HFF-Myc (cell line): ENCODE data around the gene SEPTIN10.

ENCODE experiments used
- DNase-seq: peaks from one replicate; pipeline ENCODE4 v3.0.0-alpha.2; 2011; ENCODE audit warnings: low read depth; ENCODE audit errors: extremely low read depth
- H3K4me3 ChIP-seq: replicated peaks from 2 replicates; pipeline ENCODE4 v1.5.1; 2011; ENCODE audit warnings: low read depth, mild to moderate bottlenecking, control low read depth, low read length
- TF ChIP-seq, protein P1 (sequence below): IDR thresholded peaks from 2 replicates; pipeline ENCODE4 v1.5.1; 2012; ENCODE audit warnings: mild to moderate bottlenecking, low read depth, low read length, control low read depth; ENCODE audit errors: missing control alignments

The SEPTIN10 gene

GRCh38 chr2:109619032-109619615, 5.4 kb upstream of the SEPTIN10 start:
- TF ChIP-seq, protein P1, sequence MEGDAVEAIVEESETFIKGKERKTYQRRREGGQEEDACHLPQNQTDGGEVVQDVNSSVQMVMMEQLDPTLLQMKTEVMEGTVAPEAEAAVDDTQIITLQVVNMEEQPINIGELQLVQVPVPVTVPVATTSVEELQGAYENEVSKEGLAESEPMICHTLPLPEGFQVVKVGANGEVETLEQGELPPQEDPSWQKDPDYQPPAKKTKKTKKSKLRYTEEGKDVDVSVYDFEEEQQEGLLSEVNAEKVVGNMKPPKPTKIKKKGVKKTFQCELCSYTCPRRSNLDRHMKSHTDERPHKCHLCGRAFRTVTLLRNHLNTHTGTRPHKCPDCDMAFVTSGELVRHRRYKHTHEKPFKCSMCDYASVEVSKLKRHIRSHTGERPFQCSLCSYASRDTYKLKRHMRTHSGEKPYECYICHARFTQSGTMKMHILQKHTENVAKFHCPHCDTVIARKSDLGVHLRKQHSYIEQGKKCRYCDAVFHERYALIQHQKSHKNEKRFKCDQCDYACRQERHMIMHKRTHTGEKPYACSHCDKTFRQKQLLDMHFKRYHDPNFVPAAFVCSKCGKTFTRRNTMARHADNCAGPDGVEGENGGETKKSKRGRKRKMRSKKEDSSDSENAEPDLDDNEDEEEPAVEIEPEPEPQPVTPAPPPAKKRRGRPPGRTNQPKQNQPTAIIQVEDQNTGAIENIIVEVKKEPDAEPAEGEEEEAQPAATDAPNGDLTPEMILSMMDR, result no peak
- H3K4me3 ChIP-seq, result no peak overlapping the region
- DNase-seq, result no peak

DNA sequence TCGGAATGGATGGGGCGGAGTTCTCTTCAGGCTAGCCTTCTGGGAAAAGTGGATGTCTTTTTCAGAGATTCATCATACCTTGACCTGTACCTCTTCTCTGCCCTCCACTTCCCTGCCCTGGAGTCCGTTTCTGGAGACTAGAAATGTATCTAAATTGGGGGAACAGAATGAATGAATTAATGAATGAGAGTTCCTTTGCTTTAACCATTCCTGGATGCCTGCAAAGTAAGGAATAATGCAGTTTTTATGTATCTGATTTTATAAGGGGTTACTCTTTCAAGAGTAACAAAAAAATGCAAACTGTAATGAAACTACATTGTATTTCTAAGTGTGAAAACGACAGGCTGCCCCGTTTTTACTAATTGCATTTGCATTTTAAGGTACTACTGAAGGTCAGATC, 2.4 kb upstream of the SEPTIN10 start:
- H3K4me3 ChIP-seq, result peak overlapping the region; percentile 89
- DNase-seq, result no peak
- TF ChIP-seq, protein P1, result no peak

GRCh38 chr2:109615637-109616144, 1.9 kb upstream of the SEPTIN10 start:
- peak overlapping the region; percentile 89 for H3K4me3 ChIP-seq
- no peak for DNase-seq
- TF ChIP-seq, protein P1, result peak; percentile 39

GRCh38 chr2:109614715-109615636, 1.2 kb upstream of the SEPTIN10 start:
- no peak for DNase-seq
- TF ChIP-seq, protein P1, result no peak
- peak overlapping the region; percentile 89 for H3K4me3 ChIP-seq

- DNase-seq, result no peak
- TF ChIP-seq, protein P1, result no peak
- H3K4me3 ChIP-seq, result peak overlapping the region; percentile 84
Measured at GRCh38 chr2:109613081-109613921, 465 bp downstream of the SEPTIN10 start.

DNA sequence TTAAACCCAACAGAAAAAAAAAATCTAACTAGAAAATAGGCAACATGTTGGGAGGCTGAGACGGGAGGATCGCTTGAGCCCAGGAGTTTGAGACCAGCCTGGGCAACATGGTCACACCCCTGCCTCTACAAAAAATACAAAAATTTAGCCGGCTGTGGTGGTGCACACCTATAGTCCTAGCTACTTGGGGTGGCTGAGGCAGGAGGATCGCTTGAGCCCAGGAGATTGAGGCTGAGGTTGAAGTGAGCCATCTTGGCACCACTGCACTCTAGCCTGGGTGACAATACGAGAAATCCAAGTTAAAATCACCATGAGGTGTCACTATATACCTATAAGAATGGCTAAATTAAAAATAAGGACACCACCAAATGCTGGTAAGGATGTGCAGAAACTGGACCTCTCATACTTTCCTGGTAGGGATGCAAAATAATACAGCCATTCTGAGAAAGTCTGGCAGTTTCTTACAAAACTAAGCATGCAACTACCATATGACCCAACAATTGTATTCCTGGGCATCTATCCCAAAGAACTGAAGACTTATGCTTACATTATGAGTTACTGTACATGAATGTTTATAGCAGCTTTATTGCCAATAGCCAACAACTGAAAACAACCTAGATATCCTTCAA, 2.2 kb downstream of the SEPTIN10 start:
- no peak for DNase-seq
- peak overlapping the region; percentile 84 for H3K4me3 ChIP-seq
- TF ChIP-seq, protein P1, result no peak
